Measurements from ENCODE around the gene DCLRE1B.
"Not testable (repeated sequence)": the region's sequence is repeated elsewhere in the genome, so short reads cannot be mapped to it uniquely, and the experiment has no call there.

Gene DCLRE1B

DNA sequence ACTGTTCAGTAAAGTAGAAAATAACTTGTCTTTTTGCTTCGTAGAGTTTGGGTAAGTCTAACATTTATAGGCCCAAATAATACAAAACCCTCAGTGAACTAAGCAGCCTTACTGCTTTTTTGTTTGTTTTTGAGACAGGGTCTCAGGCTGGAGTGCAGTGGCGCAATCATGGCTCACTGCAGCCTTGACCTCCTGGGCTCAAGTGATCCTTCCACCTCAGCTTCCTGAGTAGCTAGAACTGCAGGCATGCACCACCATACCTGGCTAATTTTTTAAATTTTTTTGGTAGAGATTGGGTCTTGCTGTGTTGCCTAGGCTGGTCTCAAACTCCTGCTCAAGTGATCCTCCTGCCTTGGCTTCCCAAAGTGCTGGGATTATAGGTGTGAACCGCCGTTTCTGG, 43.0 kb downstream of the DCLRE1B start:
- not testable (repeated sequence) for DNase-seq (ENCODE audit: low read depth)

DNA sequence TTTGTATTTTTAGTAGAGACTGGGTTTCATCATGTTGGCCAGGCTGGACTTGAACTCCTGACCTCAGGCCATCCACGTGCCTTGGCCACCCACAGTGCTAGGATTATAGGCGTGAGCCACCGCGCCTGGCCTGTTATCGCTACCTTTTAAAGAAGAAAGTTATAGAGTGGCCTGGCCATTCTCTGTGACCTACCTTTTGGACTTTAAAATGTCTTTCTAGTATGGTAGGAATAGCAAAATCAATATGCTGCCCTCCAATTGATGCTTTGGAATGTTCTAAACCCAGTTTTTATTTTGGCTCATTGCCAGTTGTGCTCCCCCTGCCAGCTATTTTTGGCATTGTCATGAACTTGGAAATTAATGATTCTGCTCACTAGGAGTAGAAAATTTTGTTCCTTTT, 43.9 kb downstream of the DCLRE1B start:
- no peak for DNase-seq (ENCODE audit: low read depth)

DNA sequence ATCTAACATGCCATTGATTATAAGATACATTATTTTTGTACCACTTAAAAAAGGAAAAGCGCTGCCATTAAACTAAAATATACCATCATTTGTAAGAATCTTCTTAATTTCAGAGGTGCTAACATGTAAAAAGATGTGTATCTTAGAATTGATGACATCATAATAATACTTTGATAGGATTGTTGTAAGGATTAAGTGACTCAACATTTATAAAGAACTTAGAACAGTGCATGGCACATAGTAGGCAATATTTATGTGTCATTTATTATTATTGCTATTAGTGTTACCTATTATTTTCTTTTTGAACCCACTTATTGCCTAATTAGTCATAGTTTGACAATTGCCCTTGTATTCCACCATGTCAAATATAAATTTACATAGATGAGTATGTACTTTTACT, 45.8 kb downstream of the DCLRE1B start:
- no peak for DNase-seq (ENCODE audit: low read depth)

DNA sequence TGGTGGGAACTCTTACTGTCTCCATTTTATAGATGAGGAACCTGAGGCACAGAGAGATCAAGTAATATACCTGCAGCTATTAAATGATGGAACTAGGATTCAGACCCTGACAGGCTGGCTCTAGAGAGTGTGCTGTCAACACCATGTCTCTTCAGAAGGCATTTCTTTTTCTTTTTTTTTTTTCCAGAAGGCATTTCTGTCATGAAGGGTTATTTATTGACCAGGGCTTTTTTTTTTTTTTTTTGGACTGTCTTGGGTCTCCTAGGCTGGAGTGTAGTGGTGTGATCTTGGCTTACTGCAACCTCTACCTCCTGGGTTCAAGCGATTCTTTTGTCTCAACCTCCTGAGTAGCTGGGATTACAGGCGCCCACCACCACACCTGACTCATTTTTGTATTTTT, 46.6 kb downstream of the DCLRE1B start:
- no peak for DNase-seq (ENCODE audit: low read depth)

DNA sequence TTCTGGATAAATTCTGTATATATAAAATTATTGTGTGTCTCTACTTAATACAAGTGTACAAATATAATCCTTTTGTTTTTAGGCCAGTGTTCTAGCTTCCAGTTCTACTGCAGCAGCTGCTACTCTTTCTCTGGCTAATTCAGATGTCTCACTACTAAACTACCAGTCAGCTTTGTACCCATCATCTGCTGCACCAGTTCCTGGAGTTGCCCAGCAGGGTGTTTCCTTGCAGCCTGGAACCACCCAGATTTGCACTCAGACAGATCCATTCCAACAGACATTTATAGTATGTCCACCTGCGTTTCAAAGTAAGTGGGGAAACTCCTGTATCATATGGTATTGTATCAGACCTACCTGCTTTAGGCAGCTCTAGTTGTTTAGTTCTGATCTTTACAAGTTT, 52.9 kb downstream of the DCLRE1B start:
- no peak for DNase-seq (ENCODE audit: low read depth)

DNA sequence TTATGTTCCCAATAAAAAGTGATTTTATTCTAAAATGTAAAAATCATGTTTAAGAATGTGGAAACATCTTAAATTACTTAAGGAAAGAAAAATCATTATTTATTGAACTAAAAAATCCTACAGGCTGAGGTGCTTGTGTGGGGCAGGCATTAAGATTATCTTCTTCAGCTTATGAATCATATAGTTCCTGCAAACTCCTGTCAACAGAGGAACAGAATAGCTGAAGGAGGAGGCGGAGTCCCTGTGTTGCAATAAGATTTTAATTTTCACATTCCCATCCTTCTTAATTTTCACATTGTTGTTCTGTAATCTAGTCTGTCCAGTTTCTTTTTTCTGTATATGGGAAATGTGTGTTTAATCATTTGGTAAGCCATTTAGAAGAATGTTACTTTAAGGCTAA, 53.6 kb downstream of the DCLRE1B start:
- no peak for DNase-seq (ENCODE audit: low read depth)

DNA sequence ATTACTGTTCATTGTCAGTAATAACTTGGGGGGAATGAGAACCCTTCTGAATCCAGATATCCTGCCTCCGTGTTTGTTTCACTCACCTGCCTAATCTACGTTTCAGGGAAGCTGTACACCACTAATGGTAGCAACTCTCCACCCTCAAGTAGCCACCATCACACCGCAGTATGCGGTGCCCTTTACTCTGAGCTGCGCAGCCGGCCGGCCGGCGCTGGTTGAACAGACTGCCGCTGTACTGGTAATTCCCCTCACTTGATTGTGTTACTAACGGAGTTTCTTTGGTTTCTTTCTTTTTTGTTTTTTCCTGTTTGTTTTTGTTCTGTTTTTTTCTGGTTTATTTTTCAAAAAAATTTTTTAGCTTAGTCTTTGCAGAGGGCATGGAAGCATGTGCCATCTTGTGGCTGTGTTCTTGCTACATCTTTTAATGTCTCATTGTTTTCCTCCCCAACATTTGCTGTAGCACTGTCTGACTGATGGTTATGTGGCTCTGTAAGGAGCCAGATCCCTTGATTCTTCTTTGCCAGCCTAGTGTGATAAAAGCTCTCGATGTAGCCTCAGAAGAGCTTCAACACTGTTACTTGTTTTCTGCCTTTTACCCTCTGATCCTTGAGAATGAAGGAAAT, 58.3 kb downstream of the DCLRE1B start:
- DNase-seq (ENCODE audit: low read depth): no peak

Data from stimulated activated CD8-positive, alpha-beta memory T cell treated with anti-CD3 and anti-CD28 coated beads, Interleukin-12 subunit alpha, Interleukin-12 subunit beta, amount 100 ng/mL, for 4 hours (primary cell).